Suprapubic skin (tissue), 4 donors: ENCODE results near the gene PHKG1. TPM values are rescaled to one million over a fixed set of nuclear protein-coding genes. Genes with fewer than 3 reads are reported as not detected.
"Not testable (repeated sequence)": the region's sequence is repeated elsewhere in the genome, so short reads cannot be mapped to it uniquely, and the experiment has no call there.

Experiments
- DNase-seq, 2 donors: peaks; one replicate each; pipeline ENCODE4 v3.0.0-alpha.2; 2019; ENCODE audit warnings: low spot score in 2 of 2
- H3K27ac ChIP-seq: fragments of 200-600 bp; sonication (generic); one replicate; pipeline ENCODE4 v1.5.1; 2019
- H3K27me3 ChIP-seq: fragments of 200-600 bp; sonication (generic); one replicate; pipeline ENCODE4 v1.5.1; 2019
- H3K36me3 ChIP-seq: fragments of 200-600 bp; sonication (generic); one replicate; pipeline ENCODE4 v1.5.1; 2019
- H3K4me1 ChIP-seq: fragments of 200-600 bp; sonication (generic); one replicate; pipeline ENCODE4 v1.5.1; 2019
- H3K4me3 ChIP-seq: fragments of 200-600 bp; sonication (generic); one replicate; pipeline ENCODE4 v1.5.1; 2019; ENCODE audit warnings: mild to moderate bottlenecking
- H3K9me3 ChIP-seq: fragments of 200-600 bp; sonication (generic); one replicate; pipeline ENCODE4 v1.5.1; 2019
- EP300 ChIP-seq: sonication (generic); formaldehyde crosslinking; IDR thresholded peaks from one replicate; pipeline ENCODE4 v1.6.1; 2017; ENCODE audit warnings: antibody characterized with exemption
- POLR2A ChIP-seq, 2 donors: fragments of 450-650 bp; IDR thresholded peaks; one replicate each; pipeline ENCODE4 v1.6.1; 2017; ENCODE audit warnings: antibody characterized with exemption in 2 of 2, mild to moderate bottlenecking in 2 of 2, moderate library complexity in 2 of 2
- POLR2AphosphoS5 ChIP-seq, 3 donors: sonication (generic); formaldehyde crosslinking; IDR thresholded peaks; one replicate each; pipeline ENCODE4 v1.6.1; 2017; ENCODE audit warnings: antibody characterized with exemption in 3 of 3
- WGBS: methylation state at CpG from one replicate; pipeline ENCODE4 v1.1.5; 2018; 5-methylcytosine and 5-hydroxymethylcytosine counted together
- total RNA-seq, 4 donors: library from RNA; depleted of rRNA; stranded (reverse); fragments of >200 nt; gene quantifications; one replicate each; pipeline ENCODE4 v1.1.0, GENCODE V29; 2016
- TF ChIP-seq, protein P1 (sequence below), 2 donors: fragments of 200-600 bp in 1 of 2; fragments of 450-650 bp in 1 of 2; sonication (generic) in 1 of 2; IDR thresholded peaks; one replicate each; pipeline ENCODE4 v1.5.1; 2016 to 2019; ENCODE audit warnings: antibody characterized with exemption in 2 of 2, mild to moderate bottlenecking in 1 of 2, moderate library complexity in 1 of 2

Gene PHKG1
- total RNA-seq, 4 donors from 2014 or later: 0.64 to 5.2 (median 2.5) TPM

DNA sequence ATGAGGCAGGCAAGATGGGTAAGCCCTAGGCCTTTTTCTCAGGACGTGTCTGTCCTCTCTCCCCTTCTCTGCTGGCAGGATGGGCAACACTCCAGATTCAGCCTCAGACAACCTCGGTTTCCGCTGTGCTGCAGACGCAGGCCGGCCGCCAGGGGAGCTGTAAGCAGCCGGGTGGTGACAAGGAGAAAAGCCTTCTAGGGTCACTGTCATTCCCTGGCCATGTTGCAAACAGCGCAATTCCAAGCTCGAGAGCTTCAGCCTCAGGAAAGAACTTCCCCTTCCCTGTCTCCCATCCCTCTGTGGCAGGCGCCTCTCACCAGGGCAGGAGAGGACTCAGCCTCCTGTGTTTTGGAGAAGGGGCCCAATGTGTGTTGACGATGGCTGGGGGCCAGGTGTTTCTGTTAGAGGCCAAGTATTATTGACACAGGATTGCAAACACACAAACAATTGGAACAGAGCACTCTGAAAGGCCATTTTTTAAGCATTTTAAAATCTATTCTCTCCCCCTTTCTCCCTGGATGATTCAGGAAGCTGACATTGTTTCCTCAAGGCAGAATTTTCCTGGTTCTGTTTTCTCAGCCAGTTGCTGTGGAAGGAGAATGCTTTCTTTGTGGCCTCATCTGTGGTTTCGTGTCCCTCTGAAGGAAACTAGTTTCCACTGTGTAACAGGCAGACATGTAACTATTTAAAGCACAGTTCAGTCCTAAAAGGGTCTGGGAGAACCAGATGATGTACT is 13.1 kb downstream of the PHKG1 start:
- peaks cover 44% of the 10 kb centered on the region for H3K36me3 ChIP-seq
- whole genome bisulfite sequencing: 49% methylated on average over 9 of the region's 12 CpGs
- H3K4me3 ChIP-seq: no peak overlapping the region
- H3K4me1 ChIP-seq: peaks cover 28% of the 10 kb centered on the region
- peak overlapping the region; percentile 61 for H3K27ac ChIP-seq
- DNase-seq: peak; percentile 87 to 93
- no peaks in the 10 kb centered on the region for H3K9me3 ChIP-seq
- no peaks in the 10 kb centered on the region for H3K27me3 ChIP-seq
- TF ChIP-seq POLR2A (IDR thresholded peaks at IDR 0.05): no peak
- TF ChIP-seq, protein P1, sequence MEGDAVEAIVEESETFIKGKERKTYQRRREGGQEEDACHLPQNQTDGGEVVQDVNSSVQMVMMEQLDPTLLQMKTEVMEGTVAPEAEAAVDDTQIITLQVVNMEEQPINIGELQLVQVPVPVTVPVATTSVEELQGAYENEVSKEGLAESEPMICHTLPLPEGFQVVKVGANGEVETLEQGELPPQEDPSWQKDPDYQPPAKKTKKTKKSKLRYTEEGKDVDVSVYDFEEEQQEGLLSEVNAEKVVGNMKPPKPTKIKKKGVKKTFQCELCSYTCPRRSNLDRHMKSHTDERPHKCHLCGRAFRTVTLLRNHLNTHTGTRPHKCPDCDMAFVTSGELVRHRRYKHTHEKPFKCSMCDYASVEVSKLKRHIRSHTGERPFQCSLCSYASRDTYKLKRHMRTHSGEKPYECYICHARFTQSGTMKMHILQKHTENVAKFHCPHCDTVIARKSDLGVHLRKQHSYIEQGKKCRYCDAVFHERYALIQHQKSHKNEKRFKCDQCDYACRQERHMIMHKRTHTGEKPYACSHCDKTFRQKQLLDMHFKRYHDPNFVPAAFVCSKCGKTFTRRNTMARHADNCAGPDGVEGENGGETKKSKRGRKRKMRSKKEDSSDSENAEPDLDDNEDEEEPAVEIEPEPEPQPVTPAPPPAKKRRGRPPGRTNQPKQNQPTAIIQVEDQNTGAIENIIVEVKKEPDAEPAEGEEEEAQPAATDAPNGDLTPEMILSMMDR (IDR thresholded peaks at IDR 0.05): peak; percentile 50 to 72

DNA sequence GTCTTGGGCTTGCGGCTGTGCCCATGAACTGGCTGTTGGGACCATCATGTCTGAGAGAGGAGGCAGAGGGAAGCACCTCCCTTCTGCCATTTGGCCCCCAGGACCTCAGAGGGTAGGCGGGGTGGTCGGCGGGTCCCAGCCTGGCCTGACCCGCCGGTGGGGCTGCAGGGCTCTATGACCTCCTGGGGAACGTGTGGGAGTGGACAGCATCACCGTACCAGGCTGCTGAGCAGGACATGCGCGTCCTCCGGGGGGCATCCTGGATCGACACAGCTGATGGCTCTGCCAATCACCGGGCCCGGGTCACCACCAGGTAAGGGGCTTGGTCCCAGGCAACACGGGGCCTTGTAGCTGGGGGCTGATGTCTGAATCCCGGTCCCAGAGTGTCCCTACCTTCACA is 14.6 kb downstream of the PHKG1 start:
- Histone ChIP-seq H3K36me3 (peaks cover 39% of the 10 kb centered on the region), H3K9me3 (no peaks in the 10 kb centered on the region), H3K27me3 (no peaks in the 10 kb centered on the region), H3K4me3 (no peak overlapping the region), H3K4me1 (peaks cover 25% of the 10 kb centered on the region), H3K27ac (no peak overlapping the region)
- TF ChIP-seq POLR2A (IDR thresholded peaks at IDR 0.05): no peak
- TF ChIP-seq, protein P1 (IDR thresholded peaks at IDR 0.05): no peak
- no peak for TF ChIP-seq EP300
- TF ChIP-seq POLR2AphosphoS5 (IDR thresholded peaks at IDR 0.05): no peak
- DNase-seq: peak in 1 of 2 donors; percentile 64
- 98% methylated on average over 10 of the region's 16 CpGs for WGBS

DNA sequence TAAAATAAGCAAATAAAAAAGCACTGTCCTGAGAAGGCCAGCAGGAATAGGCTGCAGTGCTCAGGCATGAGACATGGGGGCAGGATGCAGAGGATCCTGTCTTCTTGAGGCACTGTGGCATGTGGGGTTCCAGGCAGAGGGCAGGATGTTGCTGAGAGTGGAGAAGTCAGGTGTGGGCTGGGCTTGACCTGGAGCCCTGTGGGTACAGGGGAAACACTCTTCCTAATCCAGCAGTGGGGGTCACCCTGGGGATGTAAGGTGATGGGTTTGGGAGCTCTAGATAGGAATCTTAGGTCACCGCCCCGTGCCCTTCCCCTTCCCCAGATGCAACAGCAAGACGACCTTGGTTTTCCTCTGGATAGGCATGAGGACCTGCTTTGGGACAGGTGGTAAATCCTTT is 15.1 kb downstream of the PHKG1 start:
- TF ChIP-seq, protein P1 (IDR thresholded peaks at IDR 0.05): no peak
- TF ChIP-seq POLR2AphosphoS5 (IDR thresholded peaks at IDR 0.05) (no peak), POLR2A (IDR thresholded peaks at IDR 0.05) (no peak), EP300 (no peak)
- peak in 1 of 2 donors; percentile 33 for DNase-seq
- peaks cover 39% of the 10 kb centered on the region for H3K36me3 ChIP-seq
- H3K4me1 ChIP-seq: peaks cover 22% of the 10 kb centered on the region
- WGBS: 85% methylated on average over 3 of the region's 3 CpGs
- no peak overlapping the region for H3K4me3 ChIP-seq
- H3K27ac ChIP-seq: no peak overlapping the region
- no peaks in the 10 kb centered on the region for H3K9me3 ChIP-seq
- no peaks in the 10 kb centered on the region for H3K27me3 ChIP-seq

DNA sequence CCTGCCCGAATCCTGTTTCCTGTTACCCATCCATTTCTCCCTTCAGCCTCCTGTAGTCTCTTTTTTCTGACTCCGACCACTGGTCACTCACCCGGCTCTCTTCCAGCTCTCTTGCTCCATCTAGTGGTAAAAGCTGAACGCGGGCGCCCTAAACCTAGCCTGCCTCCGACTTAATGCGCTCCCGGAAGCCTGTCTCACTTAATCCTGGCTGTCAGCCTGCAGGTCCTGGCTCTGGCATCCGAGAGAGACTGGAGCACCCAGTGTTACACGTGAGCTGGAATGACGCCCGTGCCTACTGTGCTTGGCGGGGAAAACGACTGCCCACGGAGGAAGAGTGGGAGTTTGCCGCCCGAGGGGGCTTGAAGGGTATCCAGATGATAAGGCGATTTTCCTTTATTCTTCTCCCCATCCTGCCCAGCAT is 18.4 kb downstream of the PHKG1 start:
- Histone ChIP-seq H3K36me3 (peaks cover 53% of the 10 kb centered on the region), H3K4me1 (peaks cover 12% of the 10 kb centered on the region), H3K4me3 (no peak overlapping the region), H3K27me3 (no peaks in the 10 kb centered on the region), H3K27ac (no peak overlapping the region), H3K9me3 (no peaks in the 10 kb centered on the region)
- 12% methylated on average over 19 of the region's 19 CpGs for WGBS
- TF ChIP-seq, protein P1 (IDR thresholded peaks at IDR 0.05): peak; percentile 85 to 90
- TF ChIP-seq POLR2A (IDR thresholded peaks at IDR 0.05): no peak
- DNase-seq: peak; percentile 90

DNA sequence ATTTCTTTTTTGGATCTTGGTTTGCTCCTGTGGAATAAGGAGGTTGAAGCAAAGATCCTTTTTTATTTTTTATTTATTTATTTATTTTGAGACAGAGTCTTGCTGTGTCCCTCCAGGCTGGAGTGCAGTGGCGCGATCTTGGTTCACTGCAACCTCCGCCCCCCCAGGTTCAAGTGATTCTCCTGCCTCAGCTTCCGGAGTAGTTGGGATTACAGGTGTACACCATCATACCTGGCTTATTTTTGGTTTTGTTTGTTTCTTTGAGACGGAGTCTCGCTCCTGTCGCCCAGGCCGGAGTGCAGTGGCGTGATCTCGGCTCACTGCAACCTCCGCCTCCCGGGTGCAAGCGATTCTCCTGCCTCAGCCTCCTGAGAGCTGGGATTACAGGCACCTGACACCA is 26.4 kb downstream of the PHKG1 start:
- not testable (repeated sequence) for DNase-seq, H3K27me3 ChIP-seq, H3K27ac ChIP-seq, H3K9me3 ChIP-seq, H3K4me3 ChIP-seq
- peaks cover 48% of the 10 kb centered on the region for H3K36me3 ChIP-seq
- H3K4me1 ChIP-seq: peaks cover 17% of the 10 kb centered on the region
- 97% methylated on average over 13 of the region's 13 CpGs for WGBS
